ENCODE data around the gene NQO2.

NQO2 gene

GRCh38 chr6:2973676-2974075 lies 26.0 kb upstream of the NQO2 start:
- no peak overlapping the region for H3K4me3 ChIP-seq (ENCODE audit: low read depth, low read length)
- no peak for DNase-seq (ENCODE audit: low read depth, low spot score)
- no peak for TF ChIP-seq CTCF (IDR thresholded peaks at IDR 0.05; ENCODE audit: low read depth, low read length)
- in situ Hi-C loops (cut with HindIII; ENCODE audit: low sequenced_read_pairs): no loop called here

GRCh38 chr6:2976060-2976459 lies 23.6 kb upstream of the NQO2 start:
- in situ Hi-C loops (cut with HindIII; ENCODE audit: low sequenced_read_pairs): loop anchor here (25.0 kb wide), 1 partner anchor 139 kb away; the partner anchor contains the start of gene SERPINB1
- no peak for DNase-seq (ENCODE audit: low read depth, low spot score)
- TF ChIP-seq CTCF (IDR thresholded peaks at IDR 0.05; ENCODE audit: low read depth, low read length): no peak

DNA sequence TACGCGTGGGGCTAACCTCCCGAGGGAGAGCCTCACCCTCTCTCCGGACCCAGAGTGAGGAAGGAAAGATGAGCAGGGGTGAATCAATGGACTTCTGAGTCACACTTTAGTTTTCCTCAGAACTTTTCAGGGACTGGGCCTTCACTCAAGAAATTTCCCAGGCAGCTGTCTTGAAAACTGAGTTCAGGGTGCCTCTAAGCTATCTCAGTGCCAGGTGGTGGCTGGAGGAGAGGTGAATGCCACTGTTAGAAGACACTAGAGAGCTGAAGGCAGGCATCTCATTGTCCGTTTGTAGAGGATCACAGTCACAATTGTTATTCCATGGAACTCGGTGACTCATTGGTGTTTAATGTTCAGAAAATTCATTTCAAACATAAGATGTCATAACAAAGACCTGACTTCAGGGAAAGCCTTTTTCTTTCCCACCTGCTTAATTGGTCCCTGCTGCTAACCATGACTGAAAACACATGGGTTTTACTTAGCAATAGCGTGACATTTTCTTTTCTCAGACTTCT lies 23.1 kb upstream of the NQO2 start:
- no peak for TF ChIP-seq CTCF (IDR thresholded peaks at IDR 0.05; ENCODE audit: low read depth, low read length)
- DNase-seq (ENCODE audit: low read depth, low spot score): peak; percentile 78
- in situ Hi-C loops (cut with HindIII; ENCODE audit: low sequenced_read_pairs): loop anchor here (25.0 kb wide), 1 partner anchor 139 kb away; the partner anchor contains the start of gene SERPINB1
- H3K4me3 ChIP-seq (ENCODE audit: low read depth, low read length): no peak overlapping the region

More at GRCh38 chr6:2976060-2976459, 23.6 kb upstream of the NQO2 start:
- no peak overlapping the region for H3K4me3 ChIP-seq (ENCODE audit: low read depth, low read length)

DNA sequence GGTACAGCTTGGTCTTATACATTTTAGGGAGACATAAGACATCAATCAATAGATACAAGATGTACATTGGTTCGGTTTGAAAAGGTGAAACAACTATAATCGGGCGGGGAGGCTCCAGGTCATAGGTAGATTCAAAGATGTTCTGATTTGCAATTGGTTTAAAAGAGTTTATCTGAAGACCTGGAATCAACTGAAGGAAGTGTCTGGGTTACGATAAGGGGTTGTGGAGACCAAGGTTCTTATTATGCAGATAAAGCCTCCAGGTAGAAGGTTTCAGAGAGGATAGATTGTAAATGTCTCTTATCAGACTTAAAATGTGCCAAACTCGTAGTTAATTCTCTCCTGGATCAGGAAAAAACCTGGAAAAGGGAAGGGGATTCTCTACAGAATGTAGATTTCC lies 22.4 kb upstream of the NQO2 start:
- no peak for TF ChIP-seq CTCF (IDR thresholded peaks at IDR 0.05; ENCODE audit: low read depth, low read length)
- DNase-seq (ENCODE audit: low read depth, low spot score): no peak
- in situ Hi-C loops (cut with HindIII; ENCODE audit: low sequenced_read_pairs): loop anchor here (25.0 kb wide), 1 partner anchor 140 kb away; the partner anchor contains the start of gene SERPINB1
- H3K4me3 ChIP-seq (ENCODE audit: low read depth, low read length): no peak overlapping the region

GRCh38 chr6:2977799-2978590 lies 21.7 kb upstream of the NQO2 start:
- H3K4me3 ChIP-seq (ENCODE audit: low read depth, low read length): no peak overlapping the region
- no peak for TF ChIP-seq CTCF (IDR thresholded peaks at IDR 0.05; ENCODE audit: low read depth, low read length)
- DNase-seq (ENCODE audit: low read depth, low spot score): no peak
- in situ Hi-C loops (cut with HindIII; ENCODE audit: low sequenced_read_pairs): loop anchor here (25.0 kb wide), 1 partner anchor 141 kb away; the partner anchor contains the start of gene SERPINB1

- in situ Hi-C loops (cut with HindIII; ENCODE audit: low sequenced_read_pairs): loop anchor here (25.0 kb wide), 1 partner anchor 142 kb away; the partner anchor contains the start of gene SERPINB1
- no peak for TF ChIP-seq CTCF (IDR thresholded peaks at IDR 0.05; ENCODE audit: low read depth, low read length)
- no peak for DNase-seq (ENCODE audit: low read depth, low spot score)
- H3K4me3 ChIP-seq (ENCODE audit: low read depth, low read length): no peak overlapping the region
Measured at GRCh38 chr6:2978923-2979322, 20.8 kb upstream of the NQO2 start.

Data from astrocyte of the spinal cord (primary cell).